GM12878 (cell line): ENCODE results near the gene MAD1L1. TPM values are rescaled to one million over a fixed set of nuclear protein-coding genes. Genes with fewer than 3 reads are reported as not detected.

Experiments used
- ATAC-seq: fragments of 200-7000 bp; cut with Tn5 transposase; 3 replicates; pipeline ENCODE4 v1.9.1; 2020; ENCODE audit warnings: mild to moderate bottlenecking, moderate library complexity
- BruUV-seq: library from RNA; stranded (reverse); fragments of 400-500 nt; replicated peaks from 2 replicates; lab custom pipeline; 2021; lab: Mats Ljungman, UMichigan
- CTCF ChIA-PET: fragments of 300-600 bp; sonication (Branson Sonifier 250); formaldehyde crosslinking; extraction: SDS; loops from one replicate; lab custom pipeline; 2021; ENCODE audit warnings: inconsistent platforms; lab: Yijun Ruan, JAX
- POLR2A ChIA-PET: fragments of 350-600 bp; formaldehyde crosslinking; extraction: SDS; loops from one replicate; lab custom pipeline; 2021; ENCODE audit warnings: inconsistent platforms; lab: Charles Lee
- RAD21 ChIA-PET: fragments of 300-600 bp; sonication (Branson Sonifier 250); formaldehyde crosslinking; loops from one replicate; lab custom pipeline; 2023; ENCODE audit warnings: antibody characterized with exemption; ENCODE audit not compliant: unreplicated experiment; lab: Charles Lee
- SMC1A ChIA-PET: fragments of 300-600 bp; sonication (Branson Sonifier 250); formaldehyde crosslinking; loops from one replicate; lab custom pipeline; 2023; ENCODE audit not compliant: unreplicated experiment, uncharacterized antibody; lab: Charles Lee
- DNase-seq: peaks from one replicate; pipeline ENCODE4 v3.0.0-alpha.2; 2011; ENCODE audit warnings: low read depth, low spot score
- FAIRE-seq: peaks from 3 replicates; lab custom pipeline; 2011; peaks lifted over from hg19 to GRCh38; lab: Jason Lieb, UNC
- H2AFZ ChIP-seq: 2 replicates; pipeline ENCODE4 v1.6.0; 2011; ENCODE audit warnings: low read depth, low read length, control low read depth; ENCODE audit not compliant: control insufficient read depth
- H3K27ac ChIP-seq: 2 replicates; pipeline ENCODE4 v1.5.1; 2011; ENCODE audit warnings: control low read depth; ENCODE audit not compliant: control insufficient read depth, insufficient read depth
- H3K27me3 ChIP-seq, 2 experiments: replicated peaks in 1 of 2; 2 replicates each; pipeline versions ENCODE4 v1.6.0 to v1.6.1; 2011; ENCODE audit warnings: low read length in 1 of 2; ENCODE audit not compliant: control insufficient read depth in 2 of 2, insufficient read depth in 2 of 2
- H3K36me3 ChIP-seq, 2 experiments: 2 replicates each; pipeline ENCODE4 v1.5.1; 2011; ENCODE audit warnings: low read length in 1 of 2; ENCODE audit not compliant: control insufficient read depth in 2 of 2, insufficient read depth in 2 of 2
- H3K4me1 ChIP-seq: 2 replicates; pipeline ENCODE4 v1.6.1; 2011; ENCODE audit warnings: mild to moderate bottlenecking, low read length, moderate library complexity, mixed read lengths; ENCODE audit not compliant: control insufficient read depth, insufficient read depth
- H3K4me2 ChIP-seq: 2 replicates; pipeline ENCODE4 v1.6.0; 2011; ENCODE audit warnings: control low read depth; ENCODE audit not compliant: control insufficient read depth, insufficient read depth
- H3K4me3 ChIP-seq: fragments of 200-600 bp; sonication (generic); 2 replicates; pipeline ENCODE4 v1.5.1; 2016
- H3K79me2 ChIP-seq: 2 replicates; pipeline ENCODE4 v1.6.0; 2011; ENCODE audit warnings: low read length; ENCODE audit not compliant: control insufficient read depth, insufficient read depth
- H3K9ac ChIP-seq: 2 replicates; pipeline ENCODE4 v1.8.0; 2011; ENCODE audit warnings: low read length, control low read depth, mixed read lengths; ENCODE audit not compliant: control insufficient read depth, insufficient read depth
- H3K9me3 ChIP-seq: replicated peaks from 3 replicates; pipeline ENCODE4 v1.5.1; 2011; ENCODE audit warnings: mild to moderate bottlenecking, low read length; ENCODE audit not compliant: control insufficient read depth, insufficient read depth
- H4K20me1 ChIP-seq: 2 replicates; pipeline ENCODE4 v1.6.0; 2011; ENCODE audit not compliant: control insufficient read depth, insufficient read depth
- ATF2 ChIP-seq: IDR thresholded peaks from 2 replicates; pipeline ENCODE4 v1.6.1; 2012; ENCODE audit warnings: low read length, inconsistent platforms
- BRCA1 ChIP-seq: IDR thresholded peaks from 2 replicates; pipeline ENCODE4 v1.6.1; 2011; ENCODE audit warnings: low read depth, low read length, improper control_type of control experiment
- CBX5 ChIP-seq: sonication (generic); IDR thresholded peaks from 2 replicates; pipeline ENCODE4 v1.6.1; 2016; ENCODE audit warnings: low read depth, moderate library complexity, mild to moderate bottlenecking, inconsistent platforms
- CREB1 ChIP-seq: IDR thresholded peaks from 2 replicates; pipeline ENCODE4 v1.6.1; 2012; ENCODE audit warnings: low read depth, mild to moderate bottlenecking, inconsistent platforms
- E4F1 ChIP-seq: fragments of 450-650 bp; IDR thresholded peaks from 2 replicates; pipeline ENCODE4 v1.6.1; 2018; ENCODE audit warnings: borderline replicate concordance, mild to moderate bottlenecking; ENCODE audit not compliant: partially characterized antibody
- GATAD2B ChIP-seq: fragments of 450-650 bp; conservative IDR thresholded peaks from 2 replicates; pipeline ENCODE4 v1.6.1; 2017; ENCODE audit warnings: low read depth, mild to moderate bottlenecking, moderate library complexity
- MTA3 ChIP-seq: IDR thresholded peaks from 2 replicates; pipeline ENCODE4 v1.6.1; 2012; ENCODE audit warnings: low read length, inconsistent platforms, borderline replicate concordance
- MYC ChIP-seq: IDR thresholded peaks from 2 replicates; pipeline ENCODE4 v1.6.1; 2011; ENCODE audit warnings: mild to moderate bottlenecking, low read length, moderate library complexity, inconsistent platforms; ENCODE audit not compliant: insufficient read depth, insufficient replicate concordance, insufficient read length, severe bottlenecking
- RAD51 ChIP-seq: fragments of 450-650 bp; IDR thresholded peaks from 2 replicates; pipeline ENCODE4 v1.6.1; 2016; ENCODE audit warnings: moderate library complexity, mild to moderate bottlenecking, inconsistent platforms
- REST ChIP-seq: IDR thresholded peaks from 2 replicates; pipeline ENCODE4 v1.6.1; 2012; ENCODE audit warnings: mild to moderate bottlenecking, low read depth, low read length
- SMAD5 ChIP-seq: IDR thresholded peaks from 2 replicates; pipeline ENCODE4 v1.6.1; 2016; ENCODE audit warnings: antibody characterized with exemption, low read depth
- ZBED1 ChIP-seq: IDR thresholded peaks from 2 replicates; pipeline ENCODE4 v1.6.1; 2016; ENCODE audit warnings: borderline replicate concordance
- ZNF384 ChIP-seq: IDR thresholded peaks from 2 replicates; pipeline ENCODE4 v1.6.1; 2012; ENCODE audit warnings: low read depth, mild to moderate bottlenecking, low read length, improper control_type of control experiment, borderline replicate concordance
- WGBS: methylation state at CpG from one replicate; pipeline ENCODE4 v1.1.6; 2016; ENCODE audit warnings: low lambda C conversion rate; ENCODE audit not compliant: insufficient replicate concordance, insufficient coverage; ENCODE audit errors: missing lambda C conversion rate; 5-methylcytosine and 5-hydroxymethylcytosine counted together
- in situ Hi-C: fragments of 300-500 bp; cut with MboI; formaldehyde crosslinking; loops from 9 replicates; pipeline ENCODE4 v1.14.3; 2018; ENCODE audit warnings: mixed read lengths
- intact Hi-C: fragments of 100-400 bp; cut with micrococcal nuclease; formaldehyde crosslinking; loops from one replicate; pipeline ENCODE4 v1.14.2; 2022; ENCODE audit not compliant: unreplicated experiment
- polyA plus RNA-seq, 11 experiments: library from polyadenylated mRNA; depleted of rRNA in 4 of 11; unstranded in 6 of 11; stranded (reverse) in 5 of 11; fragments of >200 nt; fragmentation: Nextera tagmentation in 4 of 11; fragmentation: Illumina TruSeq in 1 of 11; extraction: Ambion mirVana in 4 of 11; extraction: Trizol in 1 of 11; gene quantifications; 1 replicate in 1 of 11; 2 replicates in 10 of 11; pipeline versions ENCODE4 v1.2.1 to v1.2.3, GENCODE V29; 2011 to 2016; ENCODE audit warnings: inconsistent platforms in 2 of 11, missing spikeins in 2 of 11, low read depth in 1 of 11
- total RNA-seq, 4 experiments: library from RNA; depleted of rRNA in 3 of 4; stranded (reverse); fragments of >200 nt in 3 of 4; fragmentation: Illumina TruSeq in 1 of 4; extraction: Trizol in 1 of 4; gene quantifications; 2 replicates each; pipeline versions ENCODE4 v1.2.1 to v1.2.3, GENCODE V29; 2013 to 2021

MAD1L1 gene
- total and polyA plus RNA-seq, 10 of the 15 experiments (the other 5 are each of a cell fraction or from before 2014, with no cell fraction given), result 2.2 to 76.8 (median 38.3) TPM

GRCh38 chr7:1850976-1851571 is 381.7 kb downstream of the MAD1L1 start:
- no peak for ATAC-seq
- ChIA-PET POLR2A (no interaction called here), CTCF (interaction anchor here (1.6 kb wide), 1 partner anchor 358 kb away, joined by 3 read pairs; no protein-coding TSS in a partner anchor), SMC1A (no interaction called here), RAD21 (no interaction called here)
- Histone ChIP-seq H3K79me2 (no peaks in the 10 kb centered on the region), H3K4me1 (no peaks in the 10 kb centered on the region), H3K4me3 (no peak overlapping the region), H3K36me3 (no peaks in the 10 kb centered on the region; a peak in 2 of 4 replicates), H3K9ac (no peak overlapping the region), H2AFZ (no peak overlapping the region), H3K9me3 (no peaks in the 10 kb centered on the region), H3K4me2 (no peak overlapping the region), H4K20me1 (no peaks in the 10 kb centered on the region), H3K27ac (no peak overlapping the region), H3K27me3 (no peaks in the 10 kb centered on the region)
- WGBS, result 85% methylated on average over 31 of the region's 31 CpGs
- in situ Hi-C loops (no loop called here), intact Hi-C loops (no loop called here)
- no peak for FAIRE-seq
- TF ChIP-seq BRCA1 (no peak), E4F1 (no peak), CBX5 (no peak), MTA3 (no peak), CREB1 (no peak), ATF2 (no peak), REST (no peak), ZNF384 (no peak), SMAD5 (no peak), MYC (no peak), ZBED1 (no peak), RAD51 (no peak), GATAD2B (no peak)
- DNase-seq, result no peak
- BruUV-seq, result no TSS peak
